Measurements from ENCODE around the gene POLR3A. TPM values are rescaled to one million over a fixed set of nuclear protein-coding genes. Genes with fewer than 3 reads are reported as not detected.
"Not testable (repeated sequence)": the region's sequence is repeated elsewhere in the genome, so short reads cannot be mapped to it uniquely, and the experiment has no call there.

The POLR3A gene
- total RNA-seq, 1 donor from 2014 or later: 22.1 TPM

DNA sequence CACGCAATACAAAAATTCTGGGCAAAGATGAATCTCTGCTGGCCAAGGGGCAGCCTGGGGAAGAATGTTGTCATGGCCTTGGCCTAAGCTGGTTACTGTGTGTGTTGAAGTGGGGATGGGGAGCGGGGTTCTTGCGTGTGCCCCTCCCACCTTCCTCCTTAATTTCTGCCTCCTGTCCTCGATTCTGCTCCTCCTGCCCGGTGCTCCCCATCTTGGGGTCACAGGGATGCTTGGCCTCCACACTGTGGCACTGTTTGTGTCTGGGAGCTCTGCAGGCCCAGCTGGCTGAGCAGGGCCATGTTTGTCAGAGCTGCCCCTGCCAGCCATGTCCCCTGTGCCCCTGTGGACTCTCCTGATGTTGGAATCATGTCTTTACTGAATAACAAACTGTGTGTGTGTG, 41.4 kb upstream of the POLR3A start:
- TF ChIP-seq CTCF (IDR thresholded peaks at IDR 0.05; ENCODE audit: insufficient read depth, low read length, poor library complexity, severe bottlenecking): no peak
- DNase-seq (ENCODE audit: low read depth): no peak
- H3K36me3 ChIP-seq (ENCODE audit: control insufficient read depth, insufficient read depth, low read length): no peaks in the 10 kb centered on the region
- H3K4me3 ChIP-seq (ENCODE audit: low read depth, low read length): no peak overlapping the region
- H3K27me3 ChIP-seq (ENCODE audit: control insufficient read depth, insufficient read depth, low read length): no peaks in the 10 kb centered on the region

GRCh38 chr10:78070064-78070463, 40.7 kb upstream of the POLR3A start:
- not testable (repeated sequence) for DNase-seq (ENCODE audit: low read depth); H3K36me3 ChIP-seq (ENCODE audit: control insufficient read depth, insufficient read depth, low read length); H3K27me3 ChIP-seq (ENCODE audit: control insufficient read depth, insufficient read depth, low read length); H3K4me3 ChIP-seq (ENCODE audit: low read depth, low read length)

- TF ChIP-seq CTCF (IDR thresholded peaks at IDR 0.05; ENCODE audit: insufficient read depth, low read length, poor library complexity, severe bottlenecking): no peak
- Histone ChIP-seq H3K4me3 (ENCODE audit: low read depth, low read length) (no peak overlapping the region), H3K27me3 (ENCODE audit: control insufficient read depth, insufficient read depth, low read length) (no peaks in the 10 kb centered on the region), H3K36me3 (ENCODE audit: control insufficient read depth, insufficient read depth, low read length) (no peaks in the 10 kb centered on the region)
- DNase-seq (ENCODE audit: low read depth): no peak
Measured at GRCh38 chr10:78069151-78069550, 39.8 kb upstream of the POLR3A start.

GRCh38 chr10:78066728-78067430, 37.6 kb upstream of the POLR3A start:
- TF ChIP-seq CTCF (IDR thresholded peaks at IDR 0.05; ENCODE audit: insufficient read depth, low read length, poor library complexity, severe bottlenecking): no peak
- no peaks in the 10 kb centered on the region for H3K36me3 ChIP-seq (ENCODE audit: control insufficient read depth, insufficient read depth, low read length)
- H3K4me3 ChIP-seq (ENCODE audit: low read depth, low read length): no peak overlapping the region
- peaks cover 2% of the 10 kb centered on the region for H3K27me3 ChIP-seq (ENCODE audit: control insufficient read depth, insufficient read depth, low read length)
- no peak for DNase-seq (ENCODE audit: low read depth)

DNA sequence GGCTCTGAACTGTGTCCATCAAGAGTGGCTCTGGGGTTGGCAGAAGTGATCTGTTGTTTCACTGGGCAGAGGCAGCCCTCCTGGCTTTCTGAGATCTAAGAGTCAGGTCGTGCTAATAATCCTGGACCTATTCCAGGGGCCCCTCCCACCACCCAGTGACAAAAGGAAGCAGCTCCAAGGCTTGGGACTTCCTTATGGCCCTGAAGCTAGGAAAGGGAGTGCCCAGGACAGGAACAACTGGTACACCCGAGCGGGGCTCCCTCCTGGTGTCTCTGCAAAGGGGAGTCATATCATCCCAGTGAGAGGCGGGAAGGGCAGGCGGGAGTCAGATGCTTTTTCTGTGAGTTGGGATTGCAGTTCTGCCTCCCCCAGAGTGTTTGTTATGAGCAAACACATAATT, 36.7 kb upstream of the POLR3A start:
- no peak overlapping the region for H3K4me3 ChIP-seq (ENCODE audit: low read depth, low read length)
- no peak for TF ChIP-seq CTCF (IDR thresholded peaks at IDR 0.05; ENCODE audit: insufficient read depth, low read length, poor library complexity, severe bottlenecking)
- H3K36me3 ChIP-seq (ENCODE audit: control insufficient read depth, insufficient read depth, low read length): no peaks in the 10 kb centered on the region
- no peak for DNase-seq (ENCODE audit: low read depth)
- H3K27me3 ChIP-seq (ENCODE audit: control insufficient read depth, insufficient read depth, low read length): peaks cover 2% of the 10 kb centered on the region

DNA sequence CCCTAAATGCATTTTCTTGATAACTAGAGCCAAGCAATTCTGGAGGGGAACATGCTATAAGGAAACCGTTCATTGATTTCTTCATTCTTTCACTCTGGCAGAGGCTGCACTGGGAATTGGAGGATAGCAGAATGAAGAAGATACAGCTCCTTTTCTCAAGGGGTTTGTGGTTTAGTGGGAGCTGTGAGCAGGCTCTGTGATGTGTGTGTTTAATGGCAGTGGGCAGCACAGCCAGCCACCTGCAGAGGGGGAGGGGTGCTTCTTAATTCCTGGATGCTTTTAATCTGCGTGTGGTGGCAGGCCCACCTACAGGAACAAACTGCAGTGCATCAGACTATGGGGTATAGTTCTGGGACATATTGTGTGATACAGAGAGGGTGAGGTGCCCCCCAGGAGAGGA, 36.3 kb upstream of the POLR3A start:
- H3K4me3 ChIP-seq (ENCODE audit: low read depth, low read length): no peak overlapping the region
- TF ChIP-seq CTCF (IDR thresholded peaks at IDR 0.05; ENCODE audit: insufficient read depth, low read length, poor library complexity, severe bottlenecking): no peak
- H3K36me3 ChIP-seq (ENCODE audit: control insufficient read depth, insufficient read depth, low read length): no peaks in the 10 kb centered on the region
- no peak for DNase-seq (ENCODE audit: low read depth)
- peaks cover 2% of the 10 kb centered on the region for H3K27me3 ChIP-seq (ENCODE audit: control insufficient read depth, insufficient read depth, low read length)

GRCh38 chr10:78064919-78065318, 35.6 kb upstream of the POLR3A start:
- not testable (repeated sequence) for H3K36me3 ChIP-seq (ENCODE audit: control insufficient read depth, insufficient read depth, low read length); H3K4me3 ChIP-seq (ENCODE audit: low read depth, low read length); DNase-seq (ENCODE audit: low read depth); H3K27me3 ChIP-seq (ENCODE audit: control insufficient read depth, insufficient read depth, low read length)

Measured in kidney epithelial cell (primary cell).